NCI-H524 treated with DMSO at 0.1 percent for 48 hours (cell line): ENCODE results near the gene PAX3.

ENCODE experiments used
- DNase-seq: peaks from one replicate; lab custom pipeline; 2025; lab: John Stamatoyannopoulos, UW

Gene PAX3

GRCh38 chr2:222296911-222297599 lies 1.7 kb downstream of the PAX3 start:
- no peak for DNase-seq

GRCh38 chr2:222296311-222296741 lies 2.5 kb downstream of the PAX3 start:
- no peak for DNase-seq

GRCh38 chr2:222295368-222296062 lies 3.3 kb downstream of the PAX3 start:
- DNase-seq, result no peak

- DNase-seq, result no peak
Observed at GRCh38 chr2:222294996-222295367, 3.8 kb downstream of the PAX3 start.

- DNase-seq, result no peak
Observed at GRCh38 chr2:222293660-222294630, 4.9 kb downstream of the PAX3 start.

- no peak for DNase-seq
Observed at GRCh38 chr2:222292149-222293134, 6.4 kb downstream of the PAX3 start.

GRCh38 chr2:222291485-222291841 lies 7.3 kb downstream of the PAX3 start:
- DNase-seq, result no peak

GRCh38 chr2:222290736-222291484 lies 7.9 kb downstream of the PAX3 start:
- DNase-seq, result peak; percentile 5

- no peak for DNase-seq
Observed at GRCh38 chr2:222290401-222290735, 8.4 kb downstream of the PAX3 start.

GRCh38 chr2:222289278-222290160 lies 9.3 kb downstream of the PAX3 start:
- DNase-seq, result no peak

GRCh38 chr2:222288590-222289277 lies 10.1 kb downstream of the PAX3 start:
- DNase-seq, result no peak

GRCh38 chr2:222287862-222288479 lies 10.8 kb downstream of the PAX3 start:
- no peak for DNase-seq

- DNase-seq, result no peak
Observed at GRCh38 chr2:222284466-222284865, 14.3 kb downstream of the PAX3 start.

GRCh38 chr2:222283634-222284033 lies 15.2 kb downstream of the PAX3 start:
- DNase-seq, result no peak

- no peak for DNase-seq
Observed at GRCh38 chr2:222281506-222281905, 17.3 kb downstream of the PAX3 start.

- no peak for DNase-seq
Observed at GRCh38 chr2:222280795-222281194, 18.0 kb downstream of the PAX3 start.

GRCh38 chr2:222272446-222273015 lies 26.3 kb downstream of the PAX3 start:
- no peak for DNase-seq

GRCh38 chr2:222271854-222272253 lies 26.9 kb downstream of the PAX3 start:
- DNase-seq, result no peak
